ENCODE results near the gene BMP7. TPM values are rescaled to one million over a fixed set of nuclear protein-coding genes. Genes with fewer than 3 reads are reported as not detected.

The BMP7 gene
- total and polyA plus RNA-seq, 7 donors = 0.03 TPM; not detected in 5

DNA sequence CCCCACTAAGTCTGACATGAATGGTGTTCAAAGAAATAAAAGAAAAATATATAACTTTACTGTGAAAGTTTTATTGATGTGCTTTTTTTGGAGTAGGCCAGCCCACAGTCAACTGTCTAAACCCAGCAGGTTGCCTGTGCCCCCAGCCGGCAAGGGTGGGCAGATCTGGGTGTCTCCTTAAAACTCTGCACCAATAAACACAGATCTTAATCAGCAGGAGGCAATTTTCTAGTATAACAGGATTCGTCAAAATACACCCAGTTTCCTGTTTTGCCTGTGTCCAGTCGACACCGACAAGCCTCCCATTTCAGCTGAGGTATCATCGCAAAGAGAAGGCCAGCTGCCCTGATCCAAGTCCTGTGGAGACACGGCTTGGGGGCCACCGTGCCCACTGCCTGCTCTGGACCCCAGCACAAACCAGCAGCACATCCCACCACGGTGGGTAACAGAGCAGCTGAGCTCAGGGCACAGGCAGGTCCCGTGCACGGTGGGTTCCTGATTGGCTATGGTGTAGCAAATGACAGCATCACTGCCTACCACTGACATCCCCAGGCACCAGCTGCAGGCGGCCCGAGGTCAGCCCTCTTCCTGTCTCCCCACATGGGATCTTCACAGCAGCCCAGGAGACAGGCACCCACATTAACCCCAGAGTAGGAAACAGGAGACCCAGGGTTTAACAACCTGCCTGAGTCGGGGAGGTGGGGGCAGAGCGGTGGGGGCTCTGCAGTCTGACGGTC, 15.7 kb downstream of the BMP7 start:
- Histone ChIP-seq H3K27ac (no peak overlapping the region), H3K27me3 (ENCODE audit: insufficient read depth in 3 of 3, low read length in 2 of 3) (peaks cover 0 to 18% (median 5%) of the 10 kb centered on the region in 3 donors)
- 47 to 51% (median 48%) methylated on average over 15 of the region's 15 CpGs for WGBS, 3 donors

GRCh38 chr20:57249772-57250171, 16.7 kb downstream of the BMP7 start:
- WGBS, 3 donors = 90 to 91% (median 91%) methylated on average over 3 of the region's 3 CpGs
- Histone ChIP-seq H3K36me3 (ENCODE audit: insufficient read depth in 1 of 2, low read depth in 1 of 2) (no peaks in the 10 kb centered on the region), H3K4me1 (no peaks in the 10 kb centered on the region), H3K4me3 (no peak overlapping the region), H3K27me3 (ENCODE audit: insufficient read depth in 3 of 3, low read length in 2 of 3) (peaks cover 0 to 12% (median 5%) of the 10 kb centered on the region in 3 donors), H3K9me3 (no peaks in the 10 kb centered on the region), H3K27ac (no peak overlapping the region)
- TF ChIP-seq, protein P1, sequence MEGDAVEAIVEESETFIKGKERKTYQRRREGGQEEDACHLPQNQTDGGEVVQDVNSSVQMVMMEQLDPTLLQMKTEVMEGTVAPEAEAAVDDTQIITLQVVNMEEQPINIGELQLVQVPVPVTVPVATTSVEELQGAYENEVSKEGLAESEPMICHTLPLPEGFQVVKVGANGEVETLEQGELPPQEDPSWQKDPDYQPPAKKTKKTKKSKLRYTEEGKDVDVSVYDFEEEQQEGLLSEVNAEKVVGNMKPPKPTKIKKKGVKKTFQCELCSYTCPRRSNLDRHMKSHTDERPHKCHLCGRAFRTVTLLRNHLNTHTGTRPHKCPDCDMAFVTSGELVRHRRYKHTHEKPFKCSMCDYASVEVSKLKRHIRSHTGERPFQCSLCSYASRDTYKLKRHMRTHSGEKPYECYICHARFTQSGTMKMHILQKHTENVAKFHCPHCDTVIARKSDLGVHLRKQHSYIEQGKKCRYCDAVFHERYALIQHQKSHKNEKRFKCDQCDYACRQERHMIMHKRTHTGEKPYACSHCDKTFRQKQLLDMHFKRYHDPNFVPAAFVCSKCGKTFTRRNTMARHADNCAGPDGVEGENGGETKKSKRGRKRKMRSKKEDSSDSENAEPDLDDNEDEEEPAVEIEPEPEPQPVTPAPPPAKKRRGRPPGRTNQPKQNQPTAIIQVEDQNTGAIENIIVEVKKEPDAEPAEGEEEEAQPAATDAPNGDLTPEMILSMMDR (IDR thresholded peaks at IDR 0.05) = no peak
- intact Hi-C loops (cut with DNase I) = no loop called here
- DNase-seq (no peak), ATAC-seq (no peak)

More for the DNA sequence above, 15.7 kb downstream of the BMP7 start:
- Histone ChIP-seq H3K4me1 (no peaks in the 10 kb centered on the region), H3K36me3 (ENCODE audit: insufficient read depth in 1 of 2, low read depth in 1 of 2) (no peaks in the 10 kb centered on the region), H3K9me3 (no peaks in the 10 kb centered on the region), H3K4me3 (no peak overlapping the region)
- ATAC-seq (no peak), DNase-seq (no peak)
- intact Hi-C loops (cut with DNase I) = no loop called here
- TF ChIP-seq, protein P1 (IDR thresholded peaks at IDR 0.05) = no peak

GRCh38 chr20:57249073-57249472, 17.4 kb downstream of the BMP7 start:
- Histone ChIP-seq H3K36me3 (ENCODE audit: insufficient read depth in 1 of 2, low read depth in 1 of 2) (no peaks in the 10 kb centered on the region), H3K4me3 (no peak overlapping the region), H3K4me1 (no peaks in the 10 kb centered on the region), H3K27me3 (ENCODE audit: insufficient read depth in 3 of 3, low read length in 2 of 3) (peaks cover 0 to 5% (median 5%) of the 10 kb centered on the region in 3 donors), H3K27ac (no peak overlapping the region), H3K9me3 (no peaks in the 10 kb centered on the region)
- WGBS, 3 donors = 81 to 89% (median 86%) methylated on average over 5 of the region's 5 CpGs
- no peak for DNase-seq
- no peak for ATAC-seq
- TF ChIP-seq, protein P1 (IDR thresholded peaks at IDR 0.05) = no peak
- intact Hi-C loops (cut with DNase I) = no loop called here

- Histone ChIP-seq H3K27me3 (ENCODE audit: insufficient read depth in 3 of 3, low read length in 2 of 3) (peaks cover 0 to 5% (median 0%) of the 10 kb centered on the region in 3 donors), H3K27ac (no peak overlapping the region), H3K4me3 (no peak overlapping the region), H3K4me1 (no peaks in the 10 kb centered on the region), H3K9me3 (no peaks in the 10 kb centered on the region), H3K36me3 (ENCODE audit: insufficient read depth in 1 of 2, low read depth in 1 of 2) (no peaks in the 10 kb centered on the region)
- DNase-seq = no peak
- intact Hi-C loops (cut with DNase I) = no loop called here
- ATAC-seq = no peak
- 68 to 75% (median 68%) methylated on average over 4 of the region's 4 CpGs for WGBS, 3 donors
- TF ChIP-seq, protein P1 (IDR thresholded peaks at IDR 0.05) = no peak
These were observed 18.2 kb downstream of the BMP7 start for GRCh38 chr20:57248132-57248797.
